Brain microvascular endothelial cell (primary cell): Measurements from ENCODE around the gene TPD52L1.
A peak's percentile ranks its signal among the peaks of the same experiment; 100 is the strongest.

ENCODE experiments used
- DNase-seq: peaks from one replicate; pipeline ENCODE4 v3.0.0-alpha.2; 2020
- H3K27ac ChIP-seq: fragments of 250-450 bp; sonication (Bioruptor Pico); 2 replicates; pipeline ENCODE4 v1.5.1; 2020; ENCODE audit warnings: mild to moderate bottlenecking, moderate library complexity
- H3K27me3 ChIP-seq: fragments of 250-450 bp; sonication (Bioruptor Pico); replicated peaks from 2 replicates; pipeline ENCODE4 v1.5.1; 2020; ENCODE audit warnings: mild to moderate bottlenecking
- H3K36me3 ChIP-seq: fragments of 250-450 bp; sonication (Bioruptor Pico); replicated peaks from 2 replicates; pipeline ENCODE4 v1.5.1; 2020; ENCODE audit warnings: mild to moderate bottlenecking
- H3K4me3 ChIP-seq: 2 replicates; pipeline ENCODE4 v1.5.1; 2011; ENCODE audit warnings: low read depth, mild to moderate bottlenecking, control low read depth, low read length, moderate library complexity
- CTCF ChIP-seq: IDR thresholded peaks from 2 replicates; pipeline ENCODE4 v1.5.1; 2011; ENCODE audit warnings: low read depth, mild to moderate bottlenecking, moderate library complexity, low read length, control low read depth, inconsistent platforms; ENCODE audit errors: missing control alignments
- in situ Hi-C: cut with HindIII; loops from 2 replicates; pipeline ENCODE4 v1.10.0; 2017; ENCODE audit warnings: low sequenced_read_pairs, low pct_ligation_motif_present

Gene TPD52L1

DNA sequence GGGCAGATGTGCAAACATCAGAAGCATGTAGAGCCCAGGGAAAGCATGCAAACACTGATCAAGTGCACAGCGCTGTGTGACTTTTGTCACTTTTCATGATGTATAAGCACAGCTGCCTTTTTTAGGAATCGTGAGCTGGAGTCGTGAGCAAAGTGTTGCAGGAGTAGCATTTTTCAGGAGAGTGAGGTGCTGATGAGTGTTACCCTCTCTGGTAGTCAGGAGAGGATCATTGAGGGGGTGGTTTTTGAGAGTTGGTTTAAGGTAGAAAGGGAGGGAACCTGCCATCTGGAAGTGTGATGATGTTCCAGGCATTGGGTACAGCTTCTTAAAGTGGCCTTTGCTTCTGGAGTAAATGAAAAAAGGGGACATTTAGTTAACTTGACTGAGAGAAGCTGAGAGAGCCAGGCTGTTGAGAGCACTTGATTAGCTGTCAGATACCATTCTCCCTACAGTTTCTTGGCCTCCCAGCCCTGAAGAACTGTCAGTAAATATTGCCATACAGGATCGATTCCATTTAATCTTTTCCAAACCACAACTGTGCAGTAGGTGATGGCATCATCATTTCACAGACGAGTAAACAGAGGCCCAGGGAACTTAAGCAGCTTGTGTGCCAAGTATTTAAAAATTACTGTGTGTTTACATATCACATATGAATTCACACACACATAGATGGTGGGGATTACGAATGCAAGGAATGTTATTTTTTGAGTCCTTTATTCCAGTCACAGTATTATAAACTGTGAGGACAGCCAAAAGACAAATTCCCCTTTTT lies 28.9 kb downstream of the TPD52L1 start:
- Histone ChIP-seq H3K27ac (no peak overlapping the region), H3K4me3 (no peak overlapping the region), H3K36me3 (no peaks in the 10 kb centered on the region), H3K27me3 (no peaks in the 10 kb centered on the region)
- no peak for TF ChIP-seq CTCF
- in situ Hi-C loops, result no loop called here
- DNase-seq, result no peak

GRCh38 chr6:125183391-125183790 lies 29.8 kb downstream of the TPD52L1 start:
- no peak overlapping the region for H3K27ac ChIP-seq
- no peaks in the 10 kb centered on the region for H3K27me3 ChIP-seq
- TF ChIP-seq CTCF, result no peak
- in situ Hi-C loops, result no loop called here
- H3K36me3 ChIP-seq, result no peaks in the 10 kb centered on the region
- H3K4me3 ChIP-seq, result no peak overlapping the region
- no peak for DNase-seq

DNA sequence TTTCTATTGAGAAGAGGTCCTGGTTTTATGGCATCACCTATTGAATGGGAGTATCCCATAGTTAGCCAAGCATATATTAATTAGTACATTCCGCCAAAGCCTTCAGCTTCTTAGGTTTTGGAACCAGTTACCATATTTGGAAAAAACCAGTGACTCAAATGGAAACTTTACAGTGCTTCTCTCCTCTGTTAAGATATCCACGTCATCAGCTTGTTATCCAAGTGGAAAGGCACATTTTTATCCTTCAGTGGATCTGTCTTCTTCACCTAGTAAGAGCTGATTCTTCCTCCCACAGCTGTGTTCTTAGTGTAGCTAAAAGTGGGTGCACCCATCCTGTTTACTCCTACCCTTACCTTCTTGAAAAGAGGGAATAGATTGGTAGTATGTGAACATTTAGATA lies 34.5 kb downstream of the TPD52L1 start:
- TF ChIP-seq CTCF, result no peak
- Histone ChIP-seq H3K27me3 (no peaks in the 10 kb centered on the region), H3K36me3 (no peaks in the 10 kb centered on the region), H3K27ac (no peak overlapping the region), H3K4me3 (no peak overlapping the region)
- DNase-seq, result peak; percentile 20
- in situ Hi-C loops, result no loop called here

- TF ChIP-seq CTCF, result no peak
- no peaks in the 10 kb centered on the region for H3K36me3 ChIP-seq
- no peaks in the 10 kb centered on the region for H3K27me3 ChIP-seq
- no peak for DNase-seq
- H3K4me3 ChIP-seq, result no peak overlapping the region
- in situ Hi-C loops, result no loop called here
- no peak overlapping the region for H3K27ac ChIP-seq
Measured at GRCh38 chr6:125188594-125189203, 35.1 kb downstream of the TPD52L1 start.

DNA sequence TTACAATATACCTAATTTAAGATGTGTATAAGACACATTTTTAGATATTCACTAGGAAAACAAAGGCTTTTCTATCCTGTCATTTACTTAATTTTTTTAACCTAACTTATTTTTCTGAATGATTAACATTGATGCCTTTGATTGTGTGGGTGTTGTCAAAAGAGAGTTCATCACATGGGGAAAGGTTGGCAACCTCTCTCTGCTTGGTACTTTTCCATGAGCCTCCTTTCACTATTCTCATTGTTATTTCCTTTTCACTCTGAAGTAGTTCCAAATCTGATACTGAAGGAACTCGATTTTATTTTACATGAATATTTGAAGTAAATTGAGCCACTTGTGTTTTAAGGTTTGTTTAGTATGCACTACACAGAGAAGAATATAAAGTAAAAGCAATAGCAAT lies 35.9 kb downstream of the TPD52L1 start:
- Histone ChIP-seq H3K4me3 (no peak overlapping the region), H3K36me3 (no peaks in the 10 kb centered on the region), H3K27ac (no peak overlapping the region), H3K27me3 (no peaks in the 10 kb centered on the region)
- in situ Hi-C loops, result no loop called here
- no peak for DNase-seq
- no peak for TF ChIP-seq CTCF
